ENCODE measurements around the gene SLC39A7.

DNA sequence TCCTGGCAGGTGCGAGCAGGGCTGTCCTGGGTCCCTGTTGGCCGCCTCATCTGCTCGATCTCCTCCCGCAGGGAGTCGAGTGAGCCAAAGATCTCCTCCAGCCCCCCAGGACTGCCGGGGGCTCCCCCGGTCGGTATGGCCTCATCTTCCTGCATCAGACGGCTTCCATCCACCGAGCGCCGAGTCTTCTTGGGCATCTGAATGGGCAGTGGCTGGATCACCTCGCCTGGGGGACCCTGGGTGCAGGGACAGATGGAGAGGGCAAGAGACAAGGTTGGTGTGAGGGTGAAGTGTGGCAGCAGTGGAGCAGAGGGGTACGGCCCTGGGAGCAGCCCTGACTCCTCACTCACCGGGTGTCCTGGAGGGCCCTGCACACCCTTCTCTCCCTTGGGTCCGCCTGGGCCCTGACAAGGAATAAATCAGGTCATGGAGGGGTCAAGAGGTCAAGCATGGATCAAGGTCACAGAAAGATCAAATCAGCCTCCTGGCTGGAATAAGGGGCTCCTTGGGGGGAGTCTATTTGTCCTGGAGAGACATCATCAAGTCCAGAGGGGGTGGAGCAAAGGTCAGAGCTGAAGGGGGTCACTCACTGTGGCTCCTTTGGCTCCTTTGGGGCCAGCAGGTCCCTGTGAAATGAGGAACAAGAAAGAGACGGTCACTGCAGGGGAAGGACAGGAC lies 34.9 kb upstream of the SLC39A7 start:
- TF ChIP-seq EZH2phosphoT487 (IDR thresholded peaks at IDR 0.05; ENCODE audit: insufficient read depth, low read depth) (no peak), EZH2 (IDR thresholded peaks at IDR 0.05; ENCODE audit: insufficient read depth, poor library complexity, severe bottlenecking) (no peak)
